NCI-H446 (cell line): Measurements from ENCODE around the gene GDI1.
A peak's percentile ranks its signal among the peaks of the same experiment; 100 is the strongest.

Experiments
- DNase-seq, 2 experiments: peaks; one replicate each; lab custom pipeline; 2025; lab: John Stamatoyannopoulos, UW

Gene GDI1

DNA sequence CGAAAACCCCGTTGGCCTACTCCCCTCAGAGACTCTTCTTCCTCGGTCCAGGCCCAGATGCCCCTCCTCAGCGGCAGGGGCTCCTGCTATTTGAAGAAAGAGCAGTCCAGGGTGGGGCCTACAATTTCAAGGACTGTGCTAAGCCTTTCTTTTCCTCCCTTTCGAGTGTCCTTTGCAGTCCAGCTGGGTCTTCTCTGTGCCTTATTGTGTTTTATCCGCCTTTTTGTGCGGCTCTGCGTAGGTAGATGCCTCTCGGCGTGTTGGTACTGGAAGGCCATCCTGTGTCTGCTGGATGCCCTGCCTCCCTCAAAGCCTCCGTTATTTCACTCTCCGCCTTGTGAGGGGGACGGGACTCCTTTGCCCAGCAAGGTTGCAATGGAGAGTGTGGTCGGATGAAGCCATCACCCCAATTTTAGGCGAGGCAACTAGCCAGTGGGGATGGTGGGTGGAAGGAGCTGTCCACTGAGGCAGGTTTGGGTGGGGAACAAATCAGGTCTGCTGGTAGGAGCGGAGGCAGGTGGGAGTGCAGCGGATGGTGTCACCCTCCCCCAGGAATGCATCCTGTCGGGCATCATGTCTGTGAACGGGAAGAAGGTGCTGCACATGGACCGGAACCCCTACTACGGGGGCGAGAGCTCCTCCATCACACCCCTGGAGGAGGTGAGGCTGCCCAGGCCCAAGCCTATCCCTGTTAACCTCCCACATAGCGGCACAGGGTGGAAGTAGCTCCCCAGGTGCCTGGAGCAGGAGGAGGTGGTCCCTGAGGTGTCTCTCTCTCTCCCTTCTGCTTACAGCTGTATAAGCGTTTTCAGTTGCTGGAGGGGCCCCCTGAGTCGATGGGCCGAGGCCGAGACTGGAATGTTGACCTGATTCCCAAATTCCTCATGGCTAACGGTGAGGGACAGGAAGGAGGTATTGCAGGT lies 1.3 kb downstream of the GDI1 start:
- no peak for DNase-seq

DNA sequence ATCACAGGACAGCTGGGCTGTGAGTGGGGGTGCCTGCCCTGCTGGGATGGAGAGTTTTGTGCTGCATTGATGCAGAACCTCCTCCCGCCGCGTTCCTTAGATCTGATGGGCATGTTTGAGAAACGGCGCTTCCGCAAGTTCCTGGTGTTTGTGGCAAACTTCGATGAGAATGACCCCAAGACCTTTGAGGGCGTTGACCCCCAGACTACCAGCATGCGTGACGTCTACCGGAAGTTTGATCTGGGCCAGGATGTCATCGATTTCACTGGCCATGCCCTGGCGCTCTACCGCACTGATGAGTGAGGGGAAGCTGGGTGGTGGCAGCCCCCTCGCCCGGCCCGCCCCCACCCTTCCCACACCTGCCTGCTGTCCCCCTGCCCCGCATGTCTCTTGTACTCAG lies 2.9 kb downstream of the GDI1 start:
- no peak for DNase-seq

DNA sequence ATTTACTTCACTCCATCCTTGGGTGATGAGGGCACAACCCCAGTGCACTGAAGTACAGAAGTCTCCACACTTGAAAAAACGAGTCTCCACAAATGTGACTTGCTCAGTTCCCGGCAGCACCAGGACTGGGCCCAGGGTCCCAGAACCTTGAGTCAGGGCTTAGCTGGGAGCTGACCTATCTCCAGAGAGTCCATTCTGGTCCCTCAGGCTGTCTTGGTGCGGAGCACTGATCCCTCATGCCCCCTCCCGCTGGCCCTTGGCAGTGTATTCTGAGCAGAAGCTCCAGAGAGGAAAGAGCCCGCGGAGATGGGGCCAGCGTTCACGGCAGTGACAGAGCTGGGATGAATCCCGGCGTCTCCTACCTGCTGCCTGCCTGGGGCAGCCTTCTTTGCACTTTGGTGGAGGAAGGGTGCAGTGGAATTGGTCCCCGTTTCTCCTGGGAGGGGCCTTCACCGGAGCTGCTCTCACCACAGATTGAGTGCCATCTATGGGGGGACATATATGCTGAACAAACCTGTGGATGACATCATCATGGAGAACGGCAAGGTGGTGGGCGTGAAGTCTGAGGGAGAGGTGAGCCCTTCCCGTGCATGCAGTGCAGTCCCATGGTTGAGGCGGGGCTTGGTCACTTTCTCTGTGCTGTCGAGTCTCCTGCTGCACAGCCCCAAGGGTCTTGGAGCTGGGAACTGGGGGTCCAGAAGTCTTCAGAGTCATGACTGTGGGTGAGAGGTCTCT lies 3.8 kb downstream of the GDI1 start:
- no peak for DNase-seq

DNA sequence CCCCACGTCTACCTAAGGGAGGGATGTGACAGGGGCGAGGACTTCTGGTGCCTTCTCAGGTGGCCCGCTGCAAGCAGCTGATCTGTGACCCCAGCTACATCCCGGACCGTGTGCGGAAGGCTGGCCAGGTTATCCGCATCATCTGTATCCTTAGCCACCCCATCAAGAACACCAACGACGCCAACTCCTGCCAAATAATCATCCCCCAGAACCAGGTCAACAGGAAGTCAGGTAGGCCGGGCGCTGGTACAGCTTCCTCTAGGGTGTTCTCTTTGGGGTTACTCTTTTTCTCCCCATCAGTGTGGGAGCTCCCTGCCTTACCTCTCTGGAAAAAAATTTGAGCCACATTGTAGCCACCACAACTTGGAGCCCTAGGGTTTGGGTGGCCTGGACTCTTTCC lies 4.6 kb downstream of the GDI1 start:
- DNase-seq, result no peak

DNA sequence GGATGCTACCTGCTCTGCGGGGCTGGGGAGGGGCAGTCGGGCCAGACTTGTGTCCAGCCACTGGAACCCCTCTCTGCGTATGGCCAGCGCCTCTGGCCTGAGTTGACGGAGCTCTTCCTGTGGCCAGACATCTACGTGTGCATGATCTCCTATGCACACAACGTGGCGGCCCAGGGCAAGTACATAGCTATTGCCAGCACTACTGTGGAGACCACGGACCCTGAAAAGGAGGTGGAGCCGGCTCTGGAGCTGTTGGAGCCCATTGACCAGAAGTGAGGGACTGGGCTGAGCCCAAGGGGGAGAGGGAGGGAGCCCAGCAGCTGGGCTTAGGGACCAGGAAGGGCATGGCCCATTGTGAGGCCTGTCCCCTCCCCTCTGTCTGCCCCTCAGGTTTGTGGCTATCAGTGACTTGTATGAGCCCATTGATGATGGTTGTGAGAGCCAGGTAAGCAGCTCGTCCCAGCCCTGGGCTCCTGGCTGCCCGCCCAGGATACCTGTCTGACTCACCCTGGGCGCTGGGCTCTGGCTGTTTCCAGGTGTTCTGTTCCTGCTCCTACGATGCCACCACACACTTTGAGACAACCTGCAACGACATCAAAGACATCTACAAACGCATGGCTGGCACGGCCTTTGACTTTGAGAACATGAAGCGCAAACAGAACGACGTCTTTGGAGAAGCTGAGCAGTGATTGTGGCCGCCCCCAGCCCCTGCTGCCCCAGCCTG lies 5.2 kb downstream of the GDI1 start:
- DNase-seq, result no peak

DNA sequence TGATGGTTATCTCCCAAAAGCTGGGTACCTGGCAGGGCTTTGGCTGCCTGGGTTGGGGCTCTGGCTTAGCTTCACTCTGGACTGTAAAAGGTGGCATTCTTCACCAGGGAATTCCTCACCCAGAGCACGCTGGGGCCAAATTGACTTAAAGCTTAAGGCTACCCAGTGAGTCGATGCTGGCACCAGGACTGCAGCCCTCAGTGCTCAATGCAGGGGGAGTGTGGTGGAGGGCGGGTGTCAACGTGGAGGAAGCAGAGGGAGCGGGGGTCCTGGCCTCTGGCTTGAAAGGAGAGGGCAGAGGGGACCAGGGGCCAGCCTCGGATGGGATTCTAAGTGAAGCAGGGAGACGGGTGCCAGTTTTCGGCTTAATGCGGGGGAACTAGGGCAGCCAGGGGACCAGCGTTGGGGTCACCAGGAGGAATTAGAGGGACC lies 6.5 kb downstream of the GDI1 start:
- no peak for DNase-seq

DNA sequence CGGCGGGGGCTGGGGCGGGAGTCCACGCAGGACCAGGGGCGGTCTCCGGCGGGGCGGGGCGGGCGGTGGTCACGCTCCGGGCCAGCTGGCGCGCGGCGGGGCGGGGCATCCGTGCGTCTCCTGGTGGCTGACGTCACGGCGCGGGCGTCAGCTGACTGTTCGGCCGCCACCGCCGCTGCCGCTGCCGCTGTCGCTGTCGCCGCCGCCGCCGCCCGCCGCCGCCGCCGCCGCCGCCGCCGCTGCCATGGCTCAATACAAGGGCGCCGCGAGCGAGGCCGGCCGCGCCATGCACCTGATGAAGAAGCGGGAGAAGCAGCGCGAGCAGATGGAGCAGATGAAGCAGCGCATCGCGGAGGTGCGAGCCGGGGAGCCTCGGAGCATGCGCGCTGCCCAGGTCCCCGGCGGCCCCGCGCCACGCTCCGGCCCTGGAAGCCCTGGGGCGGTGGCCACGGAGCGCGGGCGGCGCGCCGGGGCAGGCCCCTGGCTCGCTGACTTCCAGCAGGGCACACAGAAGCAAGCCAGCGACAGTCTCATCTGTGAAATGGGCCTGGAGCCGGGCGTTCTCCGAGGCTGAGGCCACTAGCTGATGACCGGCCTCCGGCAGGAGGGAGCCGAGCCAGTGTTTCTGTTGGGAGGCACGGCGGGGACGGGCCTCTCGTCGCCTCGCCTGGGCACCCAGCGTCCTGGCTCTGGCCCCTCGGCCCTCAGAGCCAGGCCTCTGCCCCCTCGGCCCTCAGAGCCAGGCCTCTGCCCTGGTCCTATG lies 7.2 kb downstream of the GDI1 start, which contains the start of gene FAM50A:
Gene FAM50A (plus strand): TSS at position 150 of the 763 bp plus-strand sequence. CDS start 95 bp downstream, at position 245.
- DNase-seq, result peak; percentile 2 to 67

DNA sequence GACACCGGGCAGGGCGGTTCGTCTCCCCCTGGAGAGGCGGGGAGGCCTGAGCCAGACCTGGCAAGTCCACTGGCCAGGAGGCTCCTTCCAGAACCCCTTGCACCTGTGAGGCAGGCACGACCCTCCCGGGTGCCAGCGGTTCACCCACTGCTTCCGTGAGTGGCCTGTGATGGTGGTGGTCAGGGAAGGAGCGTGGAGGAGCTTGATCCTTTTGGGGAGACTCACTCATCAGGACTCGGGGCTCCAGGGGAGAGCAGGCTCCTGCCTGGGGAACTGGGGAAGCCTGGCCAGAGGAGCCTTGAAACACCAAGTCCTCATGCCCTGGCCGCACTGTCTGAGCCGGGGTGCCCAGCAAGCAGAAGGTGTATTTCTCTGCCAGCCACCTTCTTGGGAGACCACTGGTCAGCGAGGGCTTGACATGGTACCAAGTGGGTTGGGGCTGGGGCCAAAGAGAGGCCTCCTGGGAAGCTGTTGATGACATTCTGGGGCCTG lies 7.8 kb downstream of the GDI1 start:
- no peak for DNase-seq

DNA sequence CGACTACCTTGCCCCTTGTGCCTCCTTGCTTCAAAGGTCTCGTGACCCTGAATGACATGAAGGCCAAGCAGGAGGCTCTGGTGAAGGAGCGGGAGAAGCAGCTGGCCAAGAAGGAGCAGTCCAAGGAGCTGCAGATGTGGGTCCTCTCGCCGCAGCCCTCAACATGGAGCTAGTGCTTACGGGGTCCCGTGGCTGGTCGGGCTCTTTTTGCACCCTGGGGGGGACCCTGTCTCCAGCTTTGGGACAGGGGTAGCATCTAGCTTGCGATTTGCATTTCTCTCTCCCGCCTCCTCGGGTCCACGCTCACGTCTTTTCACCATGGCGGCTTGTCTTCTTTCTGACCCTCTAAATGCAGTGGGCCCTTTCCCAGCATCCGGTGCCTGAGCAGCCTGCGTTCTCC lies 8.8 kb downstream of the GDI1 start:
- no peak for DNase-seq

DNA sequence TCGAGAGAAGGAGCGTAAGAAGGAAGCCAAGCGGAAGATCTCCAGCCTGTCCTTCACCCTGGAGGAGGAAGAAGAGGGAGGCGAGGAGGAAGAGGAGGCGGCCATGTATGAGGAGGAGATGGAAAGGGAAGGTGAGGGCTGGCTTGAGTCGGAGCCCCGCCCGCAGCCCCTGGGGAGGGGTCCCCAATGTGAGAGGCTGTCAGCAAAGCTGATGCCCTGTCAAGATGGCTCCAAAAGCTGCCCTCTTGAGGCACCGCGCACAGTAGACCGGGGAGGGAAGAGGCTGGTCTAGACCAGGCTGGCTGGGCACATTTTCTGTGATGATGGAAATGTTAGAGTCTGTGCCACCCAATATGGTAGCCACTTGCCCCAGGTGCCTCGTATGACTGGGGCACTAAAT lies 9.5 kb downstream of the GDI1 start:
- DNase-seq, result no peak

DNA sequence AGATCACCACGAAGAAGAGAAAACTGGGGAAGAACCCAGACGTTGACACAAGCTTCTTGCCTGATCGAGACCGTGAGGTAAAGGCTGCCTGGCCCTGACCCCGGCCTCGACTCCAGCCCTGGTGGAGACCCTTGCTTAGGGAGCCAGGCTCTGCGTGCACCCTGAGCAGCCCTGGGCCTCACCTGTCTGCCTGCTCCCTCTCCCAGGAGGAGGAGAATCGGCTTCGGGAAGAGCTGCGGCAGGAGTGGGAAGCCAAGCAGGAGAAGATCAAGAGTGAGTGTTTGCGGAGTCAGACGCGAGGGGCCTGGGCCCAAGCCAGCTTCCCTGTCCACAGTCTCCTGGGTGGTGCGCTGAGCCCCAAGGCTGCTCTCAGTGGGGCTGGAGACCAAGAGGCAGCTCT lies 11.5 kb downstream of the GDI1 start:
- DNase-seq, result no peak

DNA sequence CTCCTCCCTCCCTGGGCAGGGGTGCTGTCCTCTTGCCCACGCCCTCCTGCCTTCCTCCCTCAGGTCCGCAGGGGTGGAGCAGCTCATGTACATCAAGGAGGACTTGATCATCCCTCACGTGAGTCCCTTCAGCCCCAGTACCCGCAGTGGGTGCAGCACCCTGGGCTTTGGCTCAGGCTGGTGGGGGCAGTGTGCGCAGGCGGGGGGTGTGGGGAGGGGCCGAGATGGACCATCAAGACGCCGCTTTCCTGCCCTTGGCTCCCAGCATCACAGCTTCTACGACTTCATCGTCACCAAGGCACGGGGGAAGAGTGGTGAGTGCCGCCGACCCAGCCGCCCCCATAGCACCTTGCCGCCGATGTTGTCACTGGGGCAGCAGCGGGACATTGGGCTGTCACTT lies 12.7 kb downstream of the GDI1 start:
- no peak for DNase-seq

DNA sequence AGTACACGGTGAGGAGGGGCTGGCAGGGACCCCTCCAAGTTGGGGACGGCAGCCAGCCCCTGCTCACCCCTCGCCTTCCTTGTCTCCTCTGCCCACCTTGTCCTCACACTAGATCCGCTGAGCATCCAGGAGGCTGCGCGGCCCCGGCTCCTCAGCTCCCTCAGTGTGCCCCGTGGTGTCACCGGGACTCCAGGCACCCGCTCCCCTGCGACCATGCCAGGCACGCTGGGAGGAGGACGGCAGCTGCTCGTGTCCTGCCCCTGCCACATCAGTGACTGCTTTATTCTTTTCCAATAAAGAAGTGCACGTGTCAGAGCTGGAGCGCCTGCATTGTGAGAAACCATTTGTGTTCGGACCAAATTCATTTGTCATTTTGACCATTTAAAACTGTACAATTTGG lies 13.4 kb downstream of the GDI1 start:
- no peak for DNase-seq

DNA sequence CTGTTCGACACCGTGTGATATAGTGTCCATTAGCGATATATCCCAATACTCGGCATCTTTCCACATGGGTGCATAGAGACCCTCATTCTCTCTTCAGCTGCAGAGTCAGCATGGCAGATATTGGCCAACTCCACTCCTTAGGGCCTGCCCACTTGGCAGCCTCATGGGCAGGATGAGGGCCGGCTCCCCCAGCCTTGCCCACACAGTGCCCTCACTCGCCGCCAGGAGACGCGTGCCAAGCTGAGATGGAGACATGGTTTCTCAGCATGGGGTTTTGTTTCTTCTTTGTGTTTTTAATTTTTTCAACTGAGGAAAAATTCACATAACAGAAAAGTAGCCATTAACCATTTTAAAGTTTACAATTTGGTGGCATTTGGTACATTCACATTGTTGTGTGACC lies 15.9 kb downstream of the GDI1 start:
- no peak for DNase-seq

DNA sequence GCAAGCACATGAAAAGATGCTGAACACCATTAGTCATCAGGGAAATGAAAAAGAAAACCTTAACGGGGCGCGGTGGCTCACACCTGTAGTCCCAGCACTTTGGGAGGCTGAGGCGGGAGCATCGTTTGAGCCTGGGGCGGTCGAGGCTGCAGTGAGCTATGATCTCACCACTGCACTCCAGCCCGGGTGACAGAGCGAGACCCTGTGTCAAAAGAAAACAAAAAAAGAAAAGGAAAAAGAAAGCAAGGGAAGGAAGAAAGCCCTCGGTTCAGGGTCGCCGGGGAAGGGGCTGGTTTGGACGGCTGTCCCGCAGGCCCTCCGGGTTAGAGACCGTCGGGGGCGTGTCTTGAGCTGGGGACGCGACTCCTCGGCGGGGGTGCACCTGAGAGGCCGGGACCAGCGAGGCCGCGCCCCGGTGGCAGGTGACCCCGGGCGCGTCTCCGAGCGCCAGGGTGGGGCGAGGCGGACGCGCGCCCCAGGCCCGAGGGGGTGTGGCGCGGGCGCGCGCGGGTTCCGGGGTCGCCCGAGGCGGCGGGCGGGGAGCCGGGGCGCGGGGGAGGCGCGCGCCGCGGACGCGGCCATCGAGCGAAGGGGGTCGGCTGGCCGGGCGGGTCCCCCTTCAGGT lies 20.6 kb downstream of the GDI1 start:
- DNase-seq, result peak in 1 of 2 experiments; percentile 47

DNA sequence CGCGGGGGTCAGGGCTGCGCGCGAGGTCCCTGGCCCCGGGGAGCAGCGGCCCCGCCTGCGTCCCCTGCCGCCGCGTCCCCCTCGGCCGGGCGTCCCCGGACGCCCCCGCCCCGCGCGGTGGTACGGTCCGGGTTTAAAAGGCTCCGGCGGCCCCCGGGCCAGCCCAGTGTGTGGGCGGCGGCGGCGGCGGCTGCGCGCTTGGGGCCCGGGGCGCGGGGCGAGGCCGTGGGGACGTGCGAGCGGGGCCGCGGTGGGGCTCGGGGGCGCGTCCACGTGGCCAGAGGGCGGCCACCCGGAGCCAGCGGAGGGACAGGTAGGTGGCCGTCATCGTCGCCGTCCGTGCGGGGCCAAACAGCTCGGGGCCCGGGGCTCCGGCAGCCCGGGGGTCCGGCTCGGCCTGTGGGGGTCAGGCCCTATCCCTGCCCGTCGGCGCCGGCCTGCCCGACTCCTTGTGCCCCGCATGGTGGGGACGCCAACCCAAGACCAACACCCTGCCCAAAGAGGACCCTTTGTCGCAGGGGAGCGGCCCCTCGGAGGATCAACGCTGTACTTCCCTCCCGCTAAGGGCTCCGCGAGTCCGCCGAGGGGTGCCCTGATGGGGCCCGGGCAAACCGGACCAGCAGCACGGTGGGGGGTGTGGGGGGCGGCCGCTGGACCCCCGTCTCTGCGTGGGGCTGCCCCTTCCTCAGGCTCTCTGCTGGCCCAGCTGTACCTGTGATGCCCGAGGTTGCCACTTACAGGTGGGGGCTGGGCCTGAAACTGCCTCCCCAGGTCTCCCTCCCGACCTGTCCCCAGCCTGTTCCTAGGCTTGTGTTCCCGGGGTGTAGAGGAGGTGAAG lies 21.4 kb downstream of the GDI1 start, which contains the start of gene PLXNA3:
Gene PLXNA3 (plus strand): TSS at position 166 of the 838 bp plus-strand sequence. CDS start 1,903 bp downstream, outside the sequence.
- DNase-seq, result peak in 1 of 2 experiments; percentile 47

DNA sequence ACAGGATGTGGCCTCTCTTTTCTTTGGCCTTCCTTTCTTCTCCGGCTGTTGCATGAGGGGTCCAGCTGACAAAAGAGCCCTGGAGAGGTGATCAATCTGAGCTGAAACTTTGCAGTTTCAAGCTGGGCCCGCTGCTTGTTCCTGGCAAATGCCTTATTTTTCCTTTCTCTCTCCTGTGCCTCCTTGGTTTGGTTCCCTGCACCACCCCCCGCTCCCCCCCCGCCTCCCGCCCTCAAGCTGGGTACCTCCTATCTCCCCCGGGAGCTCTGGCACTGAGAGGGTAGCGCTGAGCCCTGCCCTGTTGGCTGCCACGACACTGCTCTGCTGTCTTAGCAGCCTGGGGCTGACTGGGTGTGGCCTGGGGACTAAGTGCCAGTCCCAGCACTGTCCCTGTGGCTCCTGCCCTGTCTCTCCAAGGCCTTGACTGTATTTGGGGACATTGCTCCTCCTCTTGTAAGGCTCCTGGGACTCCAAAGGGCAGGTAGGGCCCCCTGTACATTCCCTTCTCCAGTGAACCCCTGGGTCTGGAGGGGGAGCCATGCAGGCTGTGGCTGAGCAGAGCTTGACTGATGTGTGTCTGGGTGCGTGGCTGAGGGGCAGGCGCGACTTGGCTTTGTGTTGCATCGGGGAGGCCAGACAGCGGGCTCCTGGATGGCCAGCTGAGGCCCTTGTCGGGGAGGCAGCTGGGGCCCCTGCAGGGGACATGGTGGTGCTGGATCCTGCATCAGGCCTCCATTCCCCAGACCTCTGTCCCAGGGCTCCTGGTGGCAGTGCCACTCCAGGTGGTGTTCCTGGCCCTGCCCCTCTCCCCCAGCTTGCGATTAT lies 22.2 kb downstream of the GDI1 start:
- DNase-seq, result peak in 1 of 2 experiments; percentile 30

DNA sequence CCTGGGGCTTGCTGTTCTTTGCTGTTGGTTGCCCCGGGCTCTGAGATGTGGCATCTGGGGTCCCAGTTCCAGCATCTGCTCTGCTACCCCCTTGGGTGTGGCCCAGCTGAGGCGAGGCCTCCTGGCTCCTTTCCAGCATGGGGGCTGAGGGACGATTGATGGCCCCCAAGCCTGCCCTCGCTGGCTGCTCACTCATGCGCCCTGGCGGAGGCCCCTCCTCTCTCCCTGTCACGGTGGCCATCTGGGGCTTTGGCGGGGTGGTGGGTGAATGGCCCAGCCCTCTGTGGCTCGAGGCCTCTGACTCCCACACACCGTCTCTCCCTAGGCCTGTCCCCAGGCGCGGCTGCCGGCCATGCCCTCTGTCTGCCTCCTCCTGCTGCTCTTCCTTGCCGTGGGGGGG lies 22.9 kb downstream of the GDI1 start:
- DNase-seq, result no peak

DNA sequence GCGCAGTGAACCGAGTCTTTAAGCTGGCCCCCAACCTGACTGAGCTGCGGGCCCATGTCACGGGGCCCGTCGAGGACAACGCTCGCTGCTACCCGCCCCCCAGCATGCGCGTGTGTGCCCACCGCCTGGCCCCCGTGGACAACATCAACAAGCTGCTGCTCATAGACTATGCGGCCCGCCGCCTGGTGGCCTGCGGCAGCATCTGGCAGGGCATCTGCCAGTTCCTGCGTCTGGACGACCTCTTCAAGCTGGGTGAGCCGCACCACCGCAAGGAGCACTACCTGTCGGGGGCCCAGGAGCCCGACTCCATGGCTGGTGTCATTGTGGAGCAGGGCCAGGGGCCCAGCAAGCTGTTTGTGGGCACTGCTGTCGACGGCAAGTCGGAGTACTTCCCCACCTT lies 23.4 kb downstream of the GDI1 start:
- no peak for DNase-seq
